GM12878 (cell line): ENCODE measurements around the gene RGSL1.

Source experiments
- ATF7 ChIP-seq: fragments of 450-650 bp; IDR thresholded peaks from 2 replicates; pipeline ENCODE4 v1.6.1; 2016; ENCODE audit warnings: low read depth, mild to moderate bottlenecking
- BRCA1 ChIP-seq: IDR thresholded peaks from 2 replicates; pipeline ENCODE4 v1.6.1; 2011; ENCODE audit warnings: low read depth, low read length, improper control_type of control experiment
- EP300 ChIP-seq, 2 experiments: fragments of 150-350 bp in 1 of 2; IDR thresholded peaks; 2 replicates each; pipeline ENCODE4 v1.6.1; 2011 to 2012; ENCODE audit warnings: low read depth in 2 of 2, low read length in 2 of 2, borderline replicate concordance in 1 of 2, improper control_type of control experiment in 1 of 2, inconsistent platforms in 1 of 2; ENCODE audit not compliant: control insufficient read depth in 1 of 2
- JUNB ChIP-seq: IDR thresholded peaks from 2 replicates; pipeline ENCODE4 v1.6.1; 2016; ENCODE audit warnings: antibody characterized with exemption, mild to moderate bottlenecking
- SIN3A ChIP-seq: IDR thresholded peaks from 2 replicates; pipeline ENCODE4 v1.6.1; 2012; ENCODE audit warnings: low read depth, low read length, improper control_type of control experiment
- SREBF1 ChIP-seq: IDR thresholded peaks from 2 replicates; pipeline ENCODE4 v1.6.1; 2012; ENCODE audit warnings: mild to moderate bottlenecking, low read length
- TF ChIP-seq, protein P1 (sequence below), 3 experiments: IDR thresholded peaks in 2 of 3; conservative IDR thresholded peaks in 1 of 3; 2 replicates each; pipeline ENCODE4 v1.5.1; 2011; ENCODE audit warnings: low read depth in 3 of 3, low read length in 3 of 3, mild to moderate bottlenecking in 3 of 3, control low read depth in 2 of 3, moderate library complexity in 2 of 3, inconsistent platforms in 1 of 3, mixed read lengths in 1 of 3; ENCODE audit not compliant: control insufficient read depth in 2 of 3, insufficient read depth in 1 of 3; ENCODE audit errors: extremely low read depth in 1 of 3

GRCh38 chr1:182608236-182608635, 158.3 kb downstream of the RGSL1 start:
- TF ChIP-seq EP300 (IDR thresholded peaks at IDR 0.05; ENCODE audit: borderline replicate concordance in 1 of 2, control insufficient read depth in 1 of 2, low read depth in 2 of 2, low read length in 2 of 2), result no peak
- TF ChIP-seq SREBF1, result no peak
- TF ChIP-seq, protein P1, sequence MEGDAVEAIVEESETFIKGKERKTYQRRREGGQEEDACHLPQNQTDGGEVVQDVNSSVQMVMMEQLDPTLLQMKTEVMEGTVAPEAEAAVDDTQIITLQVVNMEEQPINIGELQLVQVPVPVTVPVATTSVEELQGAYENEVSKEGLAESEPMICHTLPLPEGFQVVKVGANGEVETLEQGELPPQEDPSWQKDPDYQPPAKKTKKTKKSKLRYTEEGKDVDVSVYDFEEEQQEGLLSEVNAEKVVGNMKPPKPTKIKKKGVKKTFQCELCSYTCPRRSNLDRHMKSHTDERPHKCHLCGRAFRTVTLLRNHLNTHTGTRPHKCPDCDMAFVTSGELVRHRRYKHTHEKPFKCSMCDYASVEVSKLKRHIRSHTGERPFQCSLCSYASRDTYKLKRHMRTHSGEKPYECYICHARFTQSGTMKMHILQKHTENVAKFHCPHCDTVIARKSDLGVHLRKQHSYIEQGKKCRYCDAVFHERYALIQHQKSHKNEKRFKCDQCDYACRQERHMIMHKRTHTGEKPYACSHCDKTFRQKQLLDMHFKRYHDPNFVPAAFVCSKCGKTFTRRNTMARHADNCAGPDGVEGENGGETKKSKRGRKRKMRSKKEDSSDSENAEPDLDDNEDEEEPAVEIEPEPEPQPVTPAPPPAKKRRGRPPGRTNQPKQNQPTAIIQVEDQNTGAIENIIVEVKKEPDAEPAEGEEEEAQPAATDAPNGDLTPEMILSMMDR (IDR thresholded peaks at IDR 0.05 in 2 of 3, conservative IDR thresholded peaks at IDR 0.05 in 1 of 3; ENCODE audit: control insufficient read depth in 2 of 3, extremely low read depth in 1 of 3, insufficient read depth in 1 of 3, low read depth in 3 of 3, low read length in 3 of 3), result no peak
- no peak for TF ChIP-seq JUNB
- TF ChIP-seq SIN3A, result no peak
- no peak for TF ChIP-seq ATF7
- no peak for TF ChIP-seq BRCA1
